ENCODE measurements around the gene PIAS1.
"Not testable (repeated sequence)": the region's sequence is repeated elsewhere in the genome, so short reads cannot be mapped to it uniquely, and the experiment has no call there.

Gene PIAS1

GRCh38 chr15:68204776-68205557 lies 150.9 kb downstream of the PIAS1 start, which contains the start of gene CALML4:
CALML4 (minus strand) TSS chr15:68205332; CDS start chr15:68205247, 85 bp downstream.
- no peak for DNase-seq

GRCh38 chr15:68205558-68205944 lies 151.4 kb downstream of the PIAS1 start:
- no peak for DNase-seq

- no peak for DNase-seq
These were observed 151.9 kb downstream of the PIAS1 start for GRCh38 chr15:68205954-68206539.

GRCh38 chr15:68206711-68207151 lies 152.6 kb downstream of the PIAS1 start:
- DNase-seq = no peak

GRCh38 chr15:68207176-68207935 lies 153.2 kb downstream of the PIAS1 start:
- no peak for DNase-seq

- DNase-seq = no peak
These were observed 154.0 kb downstream of the PIAS1 start for GRCh38 chr15:68208136-68208535.

- DNase-seq = no peak
These were observed 154.6 kb downstream of the PIAS1 start for GRCh38 chr15:68208636-68209240.

GRCh38 chr15:68209272-68209671 lies 155.2 kb downstream of the PIAS1 start:
- DNase-seq = no peak

- DNase-seq = no peak
These were observed 155.8 kb downstream of the PIAS1 start for GRCh38 chr15:68209735-68210408.

GRCh38 chr15:68210409-68210756 lies 156.3 kb downstream of the PIAS1 start:
- no peak for DNase-seq

GRCh38 chr15:68210821-68211655 lies 156.9 kb downstream of the PIAS1 start:
- DNase-seq = peak; percentile 49

- DNase-seq = no peak
These were observed 157.7 kb downstream of the PIAS1 start for GRCh38 chr15:68211656-68212320.

- DNase-seq = not testable (repeated sequence)
These were observed 159.4 kb downstream of the PIAS1 start for GRCh38 chr15:68213491-68213845.

GRCh38 chr15:68213991-68214837 lies 160.1 kb downstream of the PIAS1 start:
- DNase-seq = no peak

GRCh38 chr15:68214838-68215254 lies 160.7 kb downstream of the PIAS1 start:
- DNase-seq = no peak

- DNase-seq = no peak
These were observed 163.2 kb downstream of the PIAS1 start for GRCh38 chr15:68217341-68217740.

GRCh38 chr15:68218331-68218730 lies 164.2 kb downstream of the PIAS1 start:
- no peak for DNase-seq

GRCh38 chr15:68218847-68219798 lies 165.0 kb downstream of the PIAS1 start:
- no peak for DNase-seq

GRCh38 chr15:68220489-68220888 lies 166.4 kb downstream of the PIAS1 start:
- DNase-seq = no peak

Measured in fibroblast of skin of back (primary cell).